IPS-18a (cell line): ENCODE results near the gene OSCP1.

ENCODE experiments used
- H3K27ac ChIP-seq: one replicate; pipeline ENCODE4 v1.5.1; 2013; ENCODE audit warnings: low read length
- H3K27me3 ChIP-seq: one replicate; pipeline ENCODE4 v1.6.1; 2013; ENCODE audit warnings: mild to moderate bottlenecking, low read length; ENCODE audit not compliant: control insufficient read depth, insufficient read depth
- H3K36me3 ChIP-seq: one replicate; pipeline ENCODE4 v1.6.1; 2013; ENCODE audit warnings: low read depth, low read length; ENCODE audit not compliant: control insufficient read depth
- H3K4me1 ChIP-seq: one replicate; pipeline ENCODE4 v1.6.1; 2013; ENCODE audit warnings: low read depth, low read length; ENCODE audit not compliant: control insufficient read depth
- H3K4me3 ChIP-seq: one replicate; pipeline ENCODE4 v1.5.1; 2013; ENCODE audit warnings: low read length
- H3K9ac ChIP-seq: one replicate; pipeline ENCODE4 v1.6.1; 2013; ENCODE audit warnings: mild to moderate bottlenecking, low read length, moderate library complexity
- H3K9me3 ChIP-seq: one replicate; pipeline ENCODE4 v1.6.1; 2013; ENCODE audit warnings: low read depth, low read length; ENCODE audit not compliant: control insufficient read depth

OSCP1 gene

DNA sequence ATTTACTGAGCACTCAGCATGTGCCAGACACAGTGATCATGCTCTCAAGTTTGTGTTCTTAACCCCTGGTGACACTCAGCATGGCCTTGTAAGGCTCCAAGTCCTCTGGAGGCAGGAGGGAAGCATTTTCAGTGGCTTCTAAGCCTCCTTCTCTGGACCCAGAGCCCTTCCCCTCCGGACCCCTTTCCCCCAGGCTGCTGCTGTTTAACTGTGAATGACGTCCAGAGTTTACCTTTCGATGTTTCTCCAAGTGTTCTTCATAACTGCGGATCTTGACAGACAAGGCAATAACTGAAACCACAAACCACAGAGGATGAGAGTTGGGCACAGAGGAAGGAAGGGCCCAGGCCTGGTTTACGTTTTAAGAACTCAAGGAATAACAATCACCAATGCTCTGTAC, 7.4 kb upstream of the OSCP1 start:
- Histone ChIP-seq H3K9ac (no peak overlapping the region), H3K27ac (no peak overlapping the region), H3K27me3 (no peaks in the 10 kb centered on the region), H3K9me3 (no peaks in the 10 kb centered on the region), H3K4me1 (no peaks in the 10 kb centered on the region), H3K36me3 (peaks cover 66% of the 10 kb centered on the region), H3K4me3 (no peak overlapping the region)

- H3K27ac ChIP-seq: no peak overlapping the region
- H3K27me3 ChIP-seq: no peaks in the 10 kb centered on the region
- no peaks in the 10 kb centered on the region for H3K4me1 ChIP-seq
- H3K9ac ChIP-seq: no peak overlapping the region
- no peak overlapping the region for H3K4me3 ChIP-seq
- peaks cover 56% of the 10 kb centered on the region for H3K36me3 ChIP-seq
- H3K9me3 ChIP-seq: no peaks in the 10 kb centered on the region
Measured at GRCh38 chr1:36456391-36456928, 6.2 kb upstream of the OSCP1 start.

DNA sequence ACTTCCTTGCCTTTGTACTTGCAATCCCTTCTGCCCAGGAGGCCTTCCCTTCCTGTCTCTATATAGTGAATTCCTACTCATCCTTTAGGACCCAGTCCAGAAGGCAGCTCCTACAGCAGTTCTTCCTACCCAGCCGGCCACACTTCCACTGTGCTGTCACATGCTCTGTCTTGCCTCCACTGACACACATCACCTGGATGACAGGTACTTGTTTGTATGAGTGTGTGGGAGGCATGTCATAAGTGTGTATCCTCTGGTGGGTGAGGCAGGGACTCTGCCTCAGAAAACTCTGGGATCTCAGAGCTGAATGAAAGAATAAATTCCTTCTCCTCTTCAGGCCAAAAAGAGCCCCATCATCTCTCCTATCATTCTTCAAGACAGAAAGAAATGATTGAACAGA, 5.1 kb upstream of the OSCP1 start:
- no peak overlapping the region for H3K9ac ChIP-seq
- H3K27ac ChIP-seq: no peak overlapping the region
- H3K36me3 ChIP-seq: peaks cover 45% of the 10 kb centered on the region
- no peaks in the 10 kb centered on the region for H3K9me3 ChIP-seq
- no peak overlapping the region for H3K4me3 ChIP-seq
- no peaks in the 10 kb centered on the region for H3K27me3 ChIP-seq
- H3K4me1 ChIP-seq: no peaks in the 10 kb centered on the region

- Histone ChIP-seq H3K4me3 (no peak overlapping the region), H3K27ac (no peak overlapping the region)
Measured at GRCh38 chr1:36453600-36454388, 3.5 kb upstream of the OSCP1 start.

GRCh38 chr1:36453051-36453450, 2.8 kb upstream of the OSCP1 start:
- Histone ChIP-seq H3K9ac (no peak overlapping the region), H3K4me1 (no peaks in the 10 kb centered on the region), H3K4me3 (no peak overlapping the region), H3K36me3 (peaks cover 35% of the 10 kb centered on the region), H3K27me3 (no peaks in the 10 kb centered on the region), H3K27ac (no peak overlapping the region), H3K9me3 (no peaks in the 10 kb centered on the region)

More at GRCh38 chr1:36453600-36454388, 3.5 kb upstream of the OSCP1 start:
- H3K9me3 ChIP-seq: no peaks in the 10 kb centered on the region
- no peaks in the 10 kb centered on the region for H3K4me1 ChIP-seq
- no peaks in the 10 kb centered on the region for H3K27me3 ChIP-seq
- H3K9ac ChIP-seq: no peak overlapping the region
- H3K36me3 ChIP-seq: peaks cover 40% of the 10 kb centered on the region

- Histone ChIP-seq H3K27me3 (no peaks in the 10 kb centered on the region), H3K9ac (peak overlapping the region; percentile 50), H3K9me3 (no peaks in the 10 kb centered on the region), H3K4me1 (no peaks in the 10 kb centered on the region), H3K4me3 (peak overlapping the region; percentile 57), H3K36me3 (peaks cover 16% of the 10 kb centered on the region), H3K27ac (no peak overlapping the region)
Measured at GRCh38 chr1:36450919-36451305, 661 bp upstream of the OSCP1 start.

- H3K9ac ChIP-seq: no peak overlapping the region
- H3K4me1 ChIP-seq: no peaks in the 10 kb centered on the region
- no peaks in the 10 kb centered on the region for H3K9me3 ChIP-seq
- H3K4me3 ChIP-seq: no peak overlapping the region
- no peaks in the 10 kb centered on the region for H3K27me3 ChIP-seq
- no peaks in the 10 kb centered on the region for H3K36me3 ChIP-seq
- H3K27ac ChIP-seq: no peak overlapping the region
Measured at GRCh38 chr1:36448530-36449056, 1.7 kb downstream of the OSCP1 start.

- Histone ChIP-seq H3K9me3 (no peaks in the 10 kb centered on the region), H3K27ac (no peak overlapping the region), H3K9ac (no peak overlapping the region), H3K36me3 (no peaks in the 10 kb centered on the region), H3K4me3 (no peak overlapping the region), H3K27me3 (no peaks in the 10 kb centered on the region), H3K4me1 (no peaks in the 10 kb centered on the region)
Measured at GRCh38 chr1:36447450-36447849, 2.8 kb downstream of the OSCP1 start.

GRCh38 chr1:36446746-36447145, 3.5 kb downstream of the OSCP1 start:
- Histone ChIP-seq H3K4me3 (no peak overlapping the region), H3K9me3 (no peaks in the 10 kb centered on the region), H3K36me3 (no peaks in the 10 kb centered on the region), H3K4me1 (no peaks in the 10 kb centered on the region), H3K27ac (no peak overlapping the region), H3K27me3 (no peaks in the 10 kb centered on the region), H3K9ac (no peak overlapping the region)

DNA sequence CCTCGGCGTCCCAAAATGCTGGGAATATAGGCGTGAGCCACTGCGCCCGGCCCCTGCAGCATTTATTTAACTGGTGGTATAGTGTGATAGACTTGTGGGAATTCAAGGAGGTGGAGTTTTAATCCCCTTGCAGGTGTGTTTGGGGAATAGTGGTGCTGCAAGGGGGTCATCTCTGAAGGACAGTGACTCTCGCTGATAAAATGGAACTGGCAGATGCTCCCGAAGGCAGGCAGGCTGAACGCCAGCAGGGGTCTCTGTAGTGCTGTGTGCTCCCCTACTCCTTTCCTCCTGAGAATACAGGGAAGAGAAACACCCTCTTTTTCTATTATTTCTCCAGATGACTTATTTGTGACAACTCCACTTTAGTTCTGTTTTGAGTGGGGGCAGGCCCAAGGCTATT, 4.0 kb downstream of the OSCP1 start:
- Histone ChIP-seq H3K27me3 (no peaks in the 10 kb centered on the region), H3K9ac (no peak overlapping the region), H3K9me3 (no peaks in the 10 kb centered on the region), H3K4me1 (no peaks in the 10 kb centered on the region), H3K27ac (no peak overlapping the region), H3K4me3 (no peak overlapping the region), H3K36me3 (no peaks in the 10 kb centered on the region)

DNA sequence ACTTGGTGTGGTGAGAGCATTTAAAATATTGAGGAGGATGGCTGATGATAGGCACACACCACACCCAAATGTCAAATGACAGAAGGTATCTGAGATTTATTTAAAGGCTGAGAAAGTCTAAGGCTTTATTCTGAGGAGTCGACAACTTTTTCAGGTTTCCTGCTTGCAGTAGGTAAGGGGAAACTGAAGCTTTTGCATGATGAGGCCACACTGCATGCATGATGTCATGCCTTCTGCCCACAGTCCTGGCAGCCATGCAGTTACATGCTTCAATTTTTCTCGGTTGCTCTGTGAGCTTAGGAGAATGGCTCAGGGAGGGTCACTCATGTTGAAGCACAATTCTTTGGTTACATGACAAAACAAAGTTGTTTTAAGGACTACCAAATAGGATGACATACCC, 7.0 kb downstream of the OSCP1 start:
- Histone ChIP-seq H3K4me1 (no peaks in the 10 kb centered on the region), H3K9me3 (no peaks in the 10 kb centered on the region), H3K9ac (no peak overlapping the region), H3K27me3 (no peaks in the 10 kb centered on the region), H3K36me3 (no peaks in the 10 kb centered on the region), H3K4me3 (no peak overlapping the region), H3K27ac (no peak overlapping the region)

GRCh38 chr1:36442337-36442736, 7.9 kb downstream of the OSCP1 start:
- Histone ChIP-seq H3K36me3 (no peaks in the 10 kb centered on the region), H3K4me1 (no peaks in the 10 kb centered on the region), H3K27me3 (no peaks in the 10 kb centered on the region), H3K9ac (no peak overlapping the region), H3K27ac (no peak overlapping the region), H3K9me3 (no peaks in the 10 kb centered on the region), H3K4me3 (no peak overlapping the region)
